ENCODE data around the gene PACS2. TPM values are rescaled to one million over a fixed set of nuclear protein-coding genes. Genes with fewer than 3 reads are reported as not detected.

The PACS2 gene
- total and polyA plus RNA-seq, 2 donors (not counting 3 experiments of a cell fraction or from before 2014, with no cell fraction given): 52.7 to 86.3 TPM

DNA sequence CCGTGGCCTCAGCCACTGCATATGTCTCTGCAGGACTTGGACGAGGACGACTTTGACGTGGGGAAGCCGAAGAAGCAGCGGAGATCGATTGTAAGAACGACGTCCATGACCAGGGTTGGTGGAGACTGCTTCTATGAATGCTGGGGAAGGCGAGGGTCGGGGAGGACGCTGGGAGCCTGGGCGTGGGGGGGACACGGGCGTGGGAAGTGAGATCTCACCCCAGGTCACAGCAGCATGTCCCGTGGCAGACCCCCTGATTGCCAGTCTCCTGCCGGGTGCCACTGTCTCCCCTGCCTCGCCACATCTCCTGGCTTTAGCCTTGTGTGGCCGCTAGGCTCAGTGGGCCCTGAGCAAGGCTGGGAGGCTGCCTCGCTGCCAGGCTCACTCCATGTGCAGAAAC is 53.9 kb downstream of the PACS2 start:
- H4K20me1 ChIP-seq (replicated peaks; ENCODE audit: control insufficient read depth, extremely low read depth, insufficient read depth, low read length): no peaks in the 10 kb centered on the region
- TF ChIP-seq MYC (IDR thresholded peaks at IDR 0.05; ENCODE audit: low read depth, low read length): no peak
- no peak for TF ChIP-seq POLR2AphosphoS5 (IDR thresholded peaks at IDR 0.05; ENCODE audit: insufficient read depth, low read depth, low read length)
- TF ChIP-seq, protein P1, sequence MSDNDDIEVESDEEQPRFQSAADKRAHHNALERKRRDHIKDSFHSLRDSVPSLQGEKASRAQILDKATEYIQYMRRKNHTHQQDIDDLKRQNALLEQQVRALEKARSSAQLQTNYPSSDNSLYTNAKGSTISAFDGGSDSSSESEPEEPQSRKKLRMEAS (IDR thresholded peaks at IDR 0.05; ENCODE audit: insufficient read depth, insufficient read length): no peak
- TF ChIP-seq EZH2 (IDR thresholded peaks at IDR 0.05; ENCODE audit: borderline replicate concordance, low read depth, low read length, severe bottlenecking): no peak
- no peak for TF ChIP-seq GATA2 (IDR thresholded peaks at IDR 0.05; ENCODE audit: insufficient read depth, insufficient read length, low read depth, low read length)
- TF ChIP-seq JUN (IDR thresholded peaks at IDR 0.05; ENCODE audit: borderline replicate concordance, insufficient read depth, insufficient read length, low read depth): no peak
- no peak for TF ChIP-seq FOS (IDR thresholded peaks at IDR 0.05; ENCODE audit: borderline replicate concordance, insufficient read depth, low read length)
- no peak for TF ChIP-seq POLR2A (IDR thresholded peaks at IDR 0.05; ENCODE audit: low read depth, low read length)
- TF ChIP-seq, protein P2, sequence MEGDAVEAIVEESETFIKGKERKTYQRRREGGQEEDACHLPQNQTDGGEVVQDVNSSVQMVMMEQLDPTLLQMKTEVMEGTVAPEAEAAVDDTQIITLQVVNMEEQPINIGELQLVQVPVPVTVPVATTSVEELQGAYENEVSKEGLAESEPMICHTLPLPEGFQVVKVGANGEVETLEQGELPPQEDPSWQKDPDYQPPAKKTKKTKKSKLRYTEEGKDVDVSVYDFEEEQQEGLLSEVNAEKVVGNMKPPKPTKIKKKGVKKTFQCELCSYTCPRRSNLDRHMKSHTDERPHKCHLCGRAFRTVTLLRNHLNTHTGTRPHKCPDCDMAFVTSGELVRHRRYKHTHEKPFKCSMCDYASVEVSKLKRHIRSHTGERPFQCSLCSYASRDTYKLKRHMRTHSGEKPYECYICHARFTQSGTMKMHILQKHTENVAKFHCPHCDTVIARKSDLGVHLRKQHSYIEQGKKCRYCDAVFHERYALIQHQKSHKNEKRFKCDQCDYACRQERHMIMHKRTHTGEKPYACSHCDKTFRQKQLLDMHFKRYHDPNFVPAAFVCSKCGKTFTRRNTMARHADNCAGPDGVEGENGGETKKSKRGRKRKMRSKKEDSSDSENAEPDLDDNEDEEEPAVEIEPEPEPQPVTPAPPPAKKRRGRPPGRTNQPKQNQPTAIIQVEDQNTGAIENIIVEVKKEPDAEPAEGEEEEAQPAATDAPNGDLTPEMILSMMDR (IDR thresholded peaks at IDR 0.05; ENCODE audit: extremely low read depth in 1 of 2, insufficient read depth in 1 of 2, low read depth in 1 of 2, low read length in 2 of 2): no peak
- no peaks in the 10 kb centered on the region for H3K9me1 ChIP-seq (replicated peaks; ENCODE audit: control insufficient read depth, extremely low read depth, insufficient read depth, low read length)
- no peaks in the 10 kb centered on the region for H3K79me2 ChIP-seq (ENCODE audit: control insufficient read depth, insufficient read depth, low read length)
- ChIA-PET POLR2A (no interaction called here), CTCF (interaction anchor here (3.1 to 6.3 kb wide), 2 partner anchors 23 to 122 kb away, joined by 7 to 239 read pairs; partner anchors contain the start of gene TEDC1)
- H3K4me2 ChIP-seq (ENCODE audit: insufficient read depth, low read length): no peak overlapping the region
- BruUV-seq (replicated peaks): no TSS peak
- intact Hi-C loops (cut with micrococcal nuclease) (no loop called here), dilution Hi-C loops (cut with MboI; ENCODE audit: extremely low pct_ligation_motif_present, low sequenced_read_pairs) (no loop called here)
- FAIRE-seq (no peak), DNase-seq (ENCODE audit: low read depth, low spot score) (no peak)
- H3K27ac ChIP-seq (ENCODE audit: insufficient read depth, low read depth, low read length): no peak overlapping the region
- H3K4me3 ChIP-seq (replicated peaks in 1 of 3; ENCODE audit: insufficient read depth in 1 of 3, low read depth in 1 of 3, low read length in 3 of 3): no peak overlapping the region
- no peaks in the 10 kb centered on the region for H3K4me1 ChIP-seq (ENCODE audit: control insufficient read depth, extremely low read depth, insufficient read depth, low read length)
- H2AFZ ChIP-seq (ENCODE audit: low read depth, low read length): no peak overlapping the region
- peaks cover 0 to 4% of the 10 kb centered on the region in 2 experiments for H3K36me3 ChIP-seq (ENCODE audit: control insufficient read depth in 2 of 2, extremely low read depth in 1 of 2, insufficient read depth in 2 of 2, low read length in 2 of 2)
- H3K27me3 ChIP-seq (ENCODE audit: control insufficient read depth in 2 of 2, insufficient read depth in 2 of 2, low read length in 2 of 2): no peaks in the 10 kb centered on the region
- no peak overlapping the region for H3K9ac ChIP-seq (replicated peaks; ENCODE audit: extremely low read depth, insufficient read depth, low read length)
- H3K9me3 ChIP-seq (replicated peaks; ENCODE audit: control insufficient read depth, insufficient read depth, low read length): no peaks in the 10 kb centered on the region
